OCI-LY1 (cell line): ENCODE measurements around the gene MAGI2.

Experiments used
- H2AFZ ChIP-seq: fragments of 200-600 bp; sonication (generic), shearing (Covaris generic); 2 replicates; pipeline ENCODE4 v1.6.0; 2014; ENCODE audit warnings: antibody characterized with exemption, mild to moderate bottlenecking, low read length
- H3F3A ChIP-seq: fragments of 200-600 bp; sonication (generic), shearing (Covaris generic); 2 replicates; pipeline ENCODE4 v1.6.0; 2014; ENCODE audit warnings: mild to moderate bottlenecking, antibody characterized with exemption, low read length, moderate library complexity; ENCODE audit not compliant: insufficient read depth
- H3K27ac ChIP-seq: fragments of 200-600 bp; sonication (generic); 2 replicates; pipeline ENCODE4 v1.5.1; 2014; ENCODE audit warnings: low read length, mixed run types, mild to moderate bottlenecking, low read depth; ENCODE audit not compliant: poor library complexity, severe bottlenecking
- H3K27me3 ChIP-seq: fragments of 200-600 bp; sonication (generic); 2 replicates; pipeline ENCODE4 v1.6.0; 2014; ENCODE audit warnings: antibody characterized with exemption, mild to moderate bottlenecking, low read length, moderate library complexity; ENCODE audit not compliant: insufficient read depth
- H3K36me3 ChIP-seq: fragments of 200-600 bp; sonication (generic); 2 replicates; pipeline ENCODE4 v1.6.1; 2014; ENCODE audit warnings: mild to moderate bottlenecking, antibody characterized with exemption, low read length, moderate library complexity, mixed read lengths; ENCODE audit not compliant: insufficient read depth
- H3K4me1 ChIP-seq: fragments of 200-600 bp; sonication (generic); 2 replicates; pipeline ENCODE4 v1.5.1; 2014; ENCODE audit warnings: mild to moderate bottlenecking, low read length, moderate library complexity; ENCODE audit not compliant: insufficient read depth, severe bottlenecking
- H3K4me2 ChIP-seq: fragments of 200-600 bp; sonication (generic), shearing (Covaris generic); 2 replicates; pipeline ENCODE4 v1.6.1; 2014; ENCODE audit warnings: low read length
- H3K4me3 ChIP-seq: fragments of 200-600 bp; sonication (generic); 2 replicates; pipeline ENCODE4 v1.5.1; 2014; ENCODE audit warnings: low read length, low read depth, mild to moderate bottlenecking, mixed read lengths; ENCODE audit not compliant: poor library complexity, severe bottlenecking
- H3K79me2 ChIP-seq: fragments of 200-600 bp; shearing (Covaris generic); 2 replicates; pipeline ENCODE4 v1.6.1; 2016; ENCODE audit warnings: mixed run types, low read length, mixed read lengths; ENCODE audit not compliant: insufficient read depth
- H3K9ac ChIP-seq: fragments of 200-600 bp; sonication (generic), shearing (Covaris generic); 2 replicates; pipeline ENCODE4 v1.6.1; 2014; ENCODE audit warnings: mild to moderate bottlenecking, low read length, mixed read lengths
- H3K9me2 ChIP-seq: fragments of 200-600 bp; sonication (generic), shearing (Covaris generic); 2 replicates; pipeline ENCODE4 v1.6.1; 2014; ENCODE audit warnings: low read depth, mild to moderate bottlenecking, low read length, mixed read lengths
- H3K9me3 ChIP-seq: fragments of 200-600 bp; shearing (Covaris generic); 2 replicates; pipeline ENCODE4 v1.6.1; 2014; ENCODE audit warnings: low read length, mixed read lengths
- H4K20me1 ChIP-seq: fragments of 200-600 bp; sonication (generic), shearing (Covaris generic); 2 replicates; pipeline ENCODE4 v1.6.0; 2016; ENCODE audit warnings: mild to moderate bottlenecking, low read length; ENCODE audit not compliant: insufficient read depth
- CTCF ChIP-seq: fragments of 200-600 bp; sonication (generic), shearing (Covaris generic); IDR thresholded peaks from 2 replicates; pipeline ENCODE4 v1.5.1; 2017; ENCODE audit warnings: mild to moderate bottlenecking, antibody characterized with exemption, low read length, moderate library complexity, mixed read lengths
- EZH2 ChIP-seq: fragments of 200-600 bp; sonication (generic), shearing (Covaris generic); IDR thresholded peaks from 2 replicates; pipeline ENCODE4 v1.8.0; 2017; ENCODE audit warnings: borderline replicate concordance, mixed run types, mild to moderate bottlenecking, antibody characterized with exemption, low read length, moderate library complexity, mixed read lengths

MAGI2 gene

GRCh38 chr7:78130446-78131215 is 1322.8 kb downstream of the MAGI2 start:
- H2AFZ ChIP-seq: no peak overlapping the region
- no peaks in the 10 kb centered on the region for H3K36me3 ChIP-seq
- H3K79me2 ChIP-seq: no peaks in the 10 kb centered on the region
- no peaks in the 10 kb centered on the region for H3K4me1 ChIP-seq
- no peak overlapping the region for H3K9ac ChIP-seq
- no peak overlapping the region for H3K27ac ChIP-seq
- H3K9me2 ChIP-seq: no peaks in the 10 kb centered on the region
- H3K27me3 ChIP-seq: no peaks in the 10 kb centered on the region
- no peak overlapping the region for H3K4me3 ChIP-seq
- no peaks in the 10 kb centered on the region for H3K9me3 ChIP-seq
- H3F3A ChIP-seq: no peaks in the 10 kb centered on the region
- H4K20me1 ChIP-seq: no peaks in the 10 kb centered on the region
- H3K4me2 ChIP-seq: no peak overlapping the region
- TF ChIP-seq EZH2: no peak
- TF ChIP-seq CTCF: no peak

- Histone ChIP-seq H3K36me3 (no peaks in the 10 kb centered on the region), H3F3A (no peaks in the 10 kb centered on the region), H3K4me3 (no peak overlapping the region), H3K4me1 (no peaks in the 10 kb centered on the region), H3K9me2 (no peaks in the 10 kb centered on the region), H3K9me3 (no peaks in the 10 kb centered on the region), H3K9ac (no peak overlapping the region), H3K27ac (no peak overlapping the region), H4K20me1 (no peaks in the 10 kb centered on the region), H3K4me2 (no peak overlapping the region), H3K79me2 (no peaks in the 10 kb centered on the region), H2AFZ (no peak overlapping the region), H3K27me3 (no peaks in the 10 kb centered on the region)
- TF ChIP-seq EZH2: no peak
- no peak for TF ChIP-seq CTCF
Measured at GRCh38 chr7:78129865-78130264, 1323.6 kb downstream of the MAGI2 start.

GRCh38 chr7:78127009-78127408 is 1326.5 kb downstream of the MAGI2 start:
- TF ChIP-seq EZH2 (no peak), CTCF (no peak)
- H3K27me3 ChIP-seq: no peaks in the 10 kb centered on the region
- H3K79me2 ChIP-seq: no peaks in the 10 kb centered on the region
- H3K4me3 ChIP-seq: no peak overlapping the region
- no peaks in the 10 kb centered on the region for H3K4me1 ChIP-seq
- H3K9ac ChIP-seq: no peak overlapping the region
- no peaks in the 10 kb centered on the region for H4K20me1 ChIP-seq
- no peak overlapping the region for H2AFZ ChIP-seq
- no peak overlapping the region for H3K4me2 ChIP-seq
- H3K9me3 ChIP-seq: no peaks in the 10 kb centered on the region
- H3F3A ChIP-seq: no peaks in the 10 kb centered on the region
- H3K36me3 ChIP-seq: no peaks in the 10 kb centered on the region
- H3K9me2 ChIP-seq: no peaks in the 10 kb centered on the region
- no peak overlapping the region for H3K27ac ChIP-seq
